ENCODE measurements around the gene PET100. TPM values are rescaled to one million over a fixed set of nuclear protein-coding genes. Genes with fewer than 3 reads are reported as not detected.

Gene PET100
- total RNA-seq, 1 donor from 2014 or later, result 186 TPM

- Mint-ChIP-seq H3K27me3 (ENCODE audit: unreplicated experiment) (peaks cover 12% of the 10 kb centered on the region), H3K27ac (ENCODE audit: unreplicated experiment) (no peak overlapping the region), H3K36me3 (ENCODE audit: unreplicated experiment) (no peaks in the 10 kb centered on the region), H3K4me1 (ENCODE audit: low read depth, unreplicated experiment) (peaks cover 8% of the 10 kb centered on the region), H3K9me3 (ENCODE audit: unreplicated experiment) (peaks cover 12% of the 10 kb centered on the region), H3K4me3 (ENCODE audit: unreplicated experiment) (no peak overlapping the region)
- TF ChIP-seq, protein P1, sequence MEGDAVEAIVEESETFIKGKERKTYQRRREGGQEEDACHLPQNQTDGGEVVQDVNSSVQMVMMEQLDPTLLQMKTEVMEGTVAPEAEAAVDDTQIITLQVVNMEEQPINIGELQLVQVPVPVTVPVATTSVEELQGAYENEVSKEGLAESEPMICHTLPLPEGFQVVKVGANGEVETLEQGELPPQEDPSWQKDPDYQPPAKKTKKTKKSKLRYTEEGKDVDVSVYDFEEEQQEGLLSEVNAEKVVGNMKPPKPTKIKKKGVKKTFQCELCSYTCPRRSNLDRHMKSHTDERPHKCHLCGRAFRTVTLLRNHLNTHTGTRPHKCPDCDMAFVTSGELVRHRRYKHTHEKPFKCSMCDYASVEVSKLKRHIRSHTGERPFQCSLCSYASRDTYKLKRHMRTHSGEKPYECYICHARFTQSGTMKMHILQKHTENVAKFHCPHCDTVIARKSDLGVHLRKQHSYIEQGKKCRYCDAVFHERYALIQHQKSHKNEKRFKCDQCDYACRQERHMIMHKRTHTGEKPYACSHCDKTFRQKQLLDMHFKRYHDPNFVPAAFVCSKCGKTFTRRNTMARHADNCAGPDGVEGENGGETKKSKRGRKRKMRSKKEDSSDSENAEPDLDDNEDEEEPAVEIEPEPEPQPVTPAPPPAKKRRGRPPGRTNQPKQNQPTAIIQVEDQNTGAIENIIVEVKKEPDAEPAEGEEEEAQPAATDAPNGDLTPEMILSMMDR (IDR thresholded peaks at IDR 0.05; ENCODE audit: partially characterized antibody, unreplicated experiment), result no peak
- no peak for DNase-seq
Observed at GRCh38 chr19:7627166-7627565, 2.4 kb upstream of the PET100 start.

DNA sequence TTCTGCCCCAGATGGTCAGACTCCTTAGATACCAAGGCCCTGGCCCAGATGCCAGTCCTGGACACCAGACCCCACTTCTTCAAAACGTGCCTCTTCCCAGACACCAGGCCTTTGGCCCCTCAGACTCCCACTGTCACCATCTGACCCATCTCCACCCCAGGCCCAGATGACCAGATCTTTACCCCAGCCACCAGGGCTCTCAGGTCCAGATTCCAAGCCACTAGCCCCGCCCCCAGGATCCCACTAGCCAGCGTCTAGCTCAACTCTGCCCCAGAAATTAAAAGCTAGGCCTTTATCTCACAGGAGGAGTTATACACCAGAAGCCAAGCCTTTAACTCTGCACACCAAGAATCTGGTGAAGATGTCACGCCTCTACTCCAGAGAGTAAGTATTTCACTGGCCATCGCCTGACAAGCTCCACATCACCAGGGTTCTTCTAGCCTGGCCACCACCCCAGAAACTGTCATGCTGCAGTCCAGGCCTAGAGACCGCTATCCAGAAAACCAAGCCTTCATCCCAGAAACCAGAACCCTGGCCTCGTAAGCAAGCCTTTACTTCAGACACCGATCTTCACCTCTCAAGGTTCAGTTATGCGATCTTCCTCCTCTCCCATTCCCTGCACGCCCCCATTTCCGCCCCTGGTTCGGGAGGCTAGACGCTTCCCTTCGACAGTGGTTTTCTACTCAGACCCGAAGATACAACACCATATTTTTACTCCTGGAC lies 843 bp upstream of the PET100 start:
- Mint-ChIP-seq H3K4me1 (ENCODE audit: low read depth, unreplicated experiment) (peaks cover 8% of the 10 kb centered on the region), H3K9me3 (ENCODE audit: unreplicated experiment) (peaks cover 12% of the 10 kb centered on the region), H3K27me3 (ENCODE audit: unreplicated experiment) (peaks cover 12% of the 10 kb centered on the region), H3K27ac (ENCODE audit: unreplicated experiment) (peak overlapping the region; percentile 98), H3K36me3 (ENCODE audit: unreplicated experiment) (no peaks in the 10 kb centered on the region), H3K4me3 (ENCODE audit: unreplicated experiment) (peak overlapping the region; percentile 99)
- no peak for DNase-seq
- TF ChIP-seq, protein P1 (IDR thresholded peaks at IDR 0.05; ENCODE audit: partially characterized antibody, unreplicated experiment), result no peak

GRCh38 chr19:7631577-7631976 lies 2.0 kb downstream of the PET100 start:
- Mint-ChIP-seq H3K4me3 (ENCODE audit: unreplicated experiment) (no peak overlapping the region), H3K27ac (ENCODE audit: unreplicated experiment) (no peak overlapping the region), H3K27me3 (ENCODE audit: unreplicated experiment) (peaks cover 18% of the 10 kb centered on the region), H3K36me3 (ENCODE audit: unreplicated experiment) (no peaks in the 10 kb centered on the region), H3K9me3 (ENCODE audit: unreplicated experiment) (peaks cover 16% of the 10 kb centered on the region), H3K4me1 (ENCODE audit: low read depth, unreplicated experiment) (peaks cover 11% of the 10 kb centered on the region)
- TF ChIP-seq, protein P1 (IDR thresholded peaks at IDR 0.05; ENCODE audit: partially characterized antibody, unreplicated experiment), result no peak
- no peak for DNase-seq

DNA sequence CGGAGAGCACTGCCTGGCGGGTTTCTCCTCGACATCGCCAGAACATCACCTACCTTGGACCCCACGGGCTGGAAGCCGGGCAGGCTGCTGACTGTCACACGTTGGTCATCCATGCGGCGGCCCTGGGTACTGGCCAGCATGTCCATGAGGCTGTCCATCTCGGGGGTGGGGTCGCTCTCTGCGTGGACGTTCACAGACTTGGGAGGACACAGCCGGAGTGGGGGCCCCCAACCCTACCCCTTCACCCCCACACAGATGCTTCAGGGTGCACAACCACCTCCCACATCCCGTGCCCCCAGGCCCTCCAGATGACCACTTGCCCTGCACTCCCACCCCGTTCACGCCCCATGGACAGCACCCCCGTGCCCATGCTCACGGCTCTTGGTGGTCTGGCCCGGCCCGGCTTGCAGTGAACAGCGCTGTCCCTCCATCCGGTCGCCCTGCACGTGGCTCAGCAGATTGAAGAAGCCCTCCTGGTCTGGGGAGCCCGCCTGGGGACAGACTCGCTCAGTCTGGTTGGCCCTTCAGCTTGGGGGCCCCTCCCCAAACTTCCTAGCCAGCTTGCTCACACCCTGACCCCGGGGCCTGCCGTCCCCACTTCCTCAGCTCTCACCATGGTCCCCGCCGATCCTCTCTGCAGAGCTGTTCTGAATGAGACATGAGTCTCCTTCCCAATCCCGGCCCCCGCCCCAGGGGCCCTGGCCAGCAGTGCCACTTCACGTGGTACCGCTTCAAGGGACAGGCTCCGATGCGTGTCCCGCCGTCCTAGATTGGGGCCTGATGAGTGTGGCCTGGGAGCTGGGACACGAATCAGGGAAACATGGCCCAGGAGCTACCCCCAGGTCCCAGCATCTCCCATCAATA lies 3.0 kb downstream of the PET100 start:
- no peak overlapping the region for H3K4me3 Mint-ChIP-seq (ENCODE audit: unreplicated experiment)

More for the DNA sequence above, 3.0 kb downstream of the PET100 start:
- H3K27me3 Mint-ChIP-seq (ENCODE audit: unreplicated experiment), result peaks cover 20% of the 10 kb centered on the region
- no peak overlapping the region for H3K27ac Mint-ChIP-seq (ENCODE audit: unreplicated experiment)
- H3K9me3 Mint-ChIP-seq (ENCODE audit: unreplicated experiment), result peaks cover 14% of the 10 kb centered on the region
- TF ChIP-seq, protein P1 (IDR thresholded peaks at IDR 0.05; ENCODE audit: partially characterized antibody, unreplicated experiment), result no peak
- H3K36me3 Mint-ChIP-seq (ENCODE audit: unreplicated experiment), result no peaks in the 10 kb centered on the region
- DNase-seq, result no peak
- peaks cover 11% of the 10 kb centered on the region for H3K4me1 Mint-ChIP-seq (ENCODE audit: low read depth, unreplicated experiment)
